Right ventricle myocardium inferior (tissue), 1 donor: ENCODE data around the gene CASP10. TPM values are rescaled to one million over a fixed set of nuclear protein-coding genes. Genes with fewer than 3 reads are reported as not detected.
A peak's percentile ranks its signal among the peaks of the same experiment; 100 is the strongest.

ENCODE experiments used
- ATAC-seq: fragments of 200-7000 bp; cut with Tn5 transposase; one replicate; pipeline ENCODE4 v1.9.1; 2020; ENCODE audit warnings: mild to moderate bottlenecking, moderate library complexity
- DNase-seq: peaks from one replicate; pipeline ENCODE4 v3.0.0; 2021; ENCODE audit errors: missing footprints
- intact Hi-C: fragments of 100-400 bp; cut with DNase I; formaldehyde crosslinking; loops from one replicate; pipeline ENCODE4 v1.11.0; 2022
- total RNA-seq: library from RNA; stranded (reverse); fragmentation: NEBNext Ultra II Directional; extraction: Animal tissue kit (Norgen Biotek cat#: 25700); gene quantifications from one replicate; pipeline ENCODE4 v1.2.1, GENCODE V29; 2021
- donor health status: DM: no; HTN: yes; CAD: no; lungs with severe emphysema.

The CASP10 gene
- total RNA-seq, 1 donor from 2014 or later, result 6.2 TPM

GRCh38 chr2:201219328-201220096, 36.6 kb downstream of the CASP10 start:
- DNase-seq, result no peak
- intact Hi-C loops, result loop anchor here (5.0 kb wide), 1 partner anchor 32 kb away; no protein-coding TSS in a partner anchor
- no peak for ATAC-seq

GRCh38 chr2:201220102-201220570, 37.2 kb downstream of the CASP10 start:
- ATAC-seq (peak; percentile 31), DNase-seq (no peak)
- intact Hi-C loops, result loop anchor here (5.0 kb wide), 1 partner anchor 33 kb away; no protein-coding TSS in a partner anchor

GRCh38 chr2:201223089-201224073, 40.4 kb downstream of the CASP10 start:
- ATAC-seq, result no peak
- intact Hi-C loops, result loop anchor here (5.0 kb wide), 1 partner anchor 36 kb away; no protein-coding TSS in a partner anchor

GRCh38 chr2:201228271-201228911, 45.5 kb downstream of the CASP10 start:
- DNase-seq, result no peak
- ATAC-seq, result no peak
- intact Hi-C loops, result no loop called here

More at GRCh38 chr2:201223089-201224073, 40.4 kb downstream of the CASP10 start:
- no peak for DNase-seq

- intact Hi-C loops, result no loop called here
- ATAC-seq, result no peak
- DNase-seq, result no peak
These were observed 46.0 kb downstream of the CASP10 start for GRCh38 chr2:201228912-201229290.

- DNase-seq, result peak; percentile 90
- peak; percentile 83 for ATAC-seq
- intact Hi-C loops, result loop anchor here (2.0 to 10.0 kb wide), 3 partner anchors 47 to 413 kb away; partner anchors contain the start of genes STRADB, TMEM237 and TRAK2
These were observed 49.0 kb downstream of the CASP10 start for GRCh38 chr2:201231781-201232466.

GRCh38 chr2:201232467-201232815, 49.5 kb downstream of the CASP10 start:
- intact Hi-C loops, result loop anchor here (2.0 to 10.0 kb wide), 3 partner anchors 48 to 412 kb away; partner anchors contain the start of genes STRADB, TMEM237 and TRAK2
- DNase-seq, result no peak
- ATAC-seq, result no peak

DNA sequence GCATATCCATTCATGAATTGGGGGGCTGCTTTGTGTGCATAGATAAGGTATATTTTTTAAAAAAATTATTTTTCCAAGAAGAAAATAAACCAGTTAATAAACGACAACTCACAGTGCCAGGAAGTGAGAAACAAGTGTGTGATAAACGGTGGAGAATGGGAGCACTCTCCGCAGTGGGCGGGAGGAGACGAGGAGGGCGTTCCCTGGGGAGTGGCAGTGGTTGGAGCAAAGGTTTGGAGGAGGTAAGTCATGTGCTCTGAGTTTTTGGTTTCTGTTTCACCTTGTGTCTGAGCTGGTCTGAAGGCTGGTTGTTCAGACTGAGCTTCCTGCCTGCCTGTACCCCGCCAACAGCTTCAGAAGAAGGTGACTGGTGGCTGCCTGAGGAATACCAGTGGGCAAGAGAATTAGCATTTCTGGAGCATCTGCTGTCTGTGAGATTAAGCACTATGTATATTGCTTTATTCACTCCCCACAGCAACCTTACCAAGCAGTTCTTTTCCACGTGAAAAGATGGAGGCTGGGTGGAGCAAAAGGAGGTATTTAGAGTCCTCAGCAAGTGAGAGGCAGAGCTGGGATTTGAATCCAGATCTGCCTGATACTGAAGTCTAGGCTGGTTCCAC, 50.4 kb downstream of the CASP10 start:
- ATAC-seq (peak; percentile 58), DNase-seq (peak; percentile 83)
- intact Hi-C loops, result loop anchor here (2.0 to 10.0 kb wide), 3 partner anchors 49 to 411 kb away; partner anchors contain the start of genes STRADB, TMEM237 and TRAK2

DNA sequence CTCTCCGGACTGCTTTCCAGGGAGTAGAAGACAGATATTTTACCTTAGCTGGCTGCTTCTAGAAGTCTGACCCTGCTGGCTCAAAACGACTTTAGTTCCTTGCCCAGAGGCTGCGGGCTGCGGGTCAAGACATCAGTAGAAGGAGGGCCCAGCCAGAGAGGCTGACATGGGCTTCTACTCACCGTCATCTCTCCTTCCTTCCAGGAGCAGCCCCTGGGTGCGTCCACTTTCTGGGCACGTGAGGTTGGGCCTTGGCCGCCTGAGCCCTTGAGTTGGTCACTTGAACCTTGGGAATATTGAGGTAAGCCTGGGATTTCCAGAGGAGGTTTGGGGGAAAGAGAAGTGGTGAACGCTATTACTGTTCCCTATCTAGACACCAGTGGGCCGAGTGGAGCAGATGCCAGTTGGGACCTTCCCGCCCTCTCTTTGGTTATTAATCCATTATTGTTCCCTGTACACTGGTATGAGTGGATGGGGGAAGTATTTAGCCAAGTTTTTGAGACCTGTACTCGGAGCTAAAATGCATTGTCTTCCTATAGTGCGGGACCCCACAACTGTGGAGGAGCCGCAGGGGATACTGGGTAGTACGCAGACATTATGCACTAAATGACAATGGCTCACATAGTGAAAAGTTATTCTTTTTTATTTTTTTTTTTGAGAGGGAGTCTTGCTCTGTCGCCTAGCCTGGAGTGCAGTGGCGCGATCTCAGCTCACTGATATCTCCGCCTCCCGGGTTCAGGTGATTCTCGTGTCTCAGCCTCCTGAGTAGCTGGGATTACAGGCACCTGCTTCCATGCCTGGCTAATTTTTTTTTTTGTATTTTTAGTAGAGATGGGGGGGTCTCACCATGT, 51.1 kb downstream of the CASP10 start:
- intact Hi-C loops, result loop anchor here (2.0 to 10.0 kb wide), 3 partner anchors 49 to 411 kb away; partner anchors contain the start of genes STRADB, TMEM237 and TRAK2
- no peak for ATAC-seq
- DNase-seq, result no peak

DNA sequence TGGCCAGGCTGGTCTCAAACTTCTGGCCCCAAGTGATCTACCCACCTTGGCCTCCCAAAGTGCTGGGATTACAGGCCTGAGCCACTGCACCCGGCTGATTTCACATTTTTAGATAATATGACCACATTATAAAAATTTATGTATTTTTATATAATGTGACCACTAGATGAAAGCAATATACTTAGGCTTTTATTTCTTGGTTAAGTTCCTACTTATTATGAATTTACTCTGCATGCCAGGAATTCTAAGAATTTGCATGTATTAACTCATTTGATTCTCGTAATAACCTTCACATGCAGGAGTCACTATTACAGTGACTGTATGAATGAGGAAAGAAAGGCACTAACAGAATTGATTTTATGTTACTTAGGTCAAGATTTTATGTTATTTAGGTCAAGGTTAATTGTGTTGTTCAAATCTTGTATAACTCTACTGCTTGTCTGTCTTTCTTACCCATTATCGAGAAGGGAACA, 51.8 kb downstream of the CASP10 start:
- DNase-seq (no peak), ATAC-seq (no peak)
- intact Hi-C loops, result loop anchor here (5.0 to 10.0 kb wide), 3 partner anchors 128 to 410 kb away; partner anchors contain the start of genes STRADB, TMEM237 and TRAK2

DNA sequence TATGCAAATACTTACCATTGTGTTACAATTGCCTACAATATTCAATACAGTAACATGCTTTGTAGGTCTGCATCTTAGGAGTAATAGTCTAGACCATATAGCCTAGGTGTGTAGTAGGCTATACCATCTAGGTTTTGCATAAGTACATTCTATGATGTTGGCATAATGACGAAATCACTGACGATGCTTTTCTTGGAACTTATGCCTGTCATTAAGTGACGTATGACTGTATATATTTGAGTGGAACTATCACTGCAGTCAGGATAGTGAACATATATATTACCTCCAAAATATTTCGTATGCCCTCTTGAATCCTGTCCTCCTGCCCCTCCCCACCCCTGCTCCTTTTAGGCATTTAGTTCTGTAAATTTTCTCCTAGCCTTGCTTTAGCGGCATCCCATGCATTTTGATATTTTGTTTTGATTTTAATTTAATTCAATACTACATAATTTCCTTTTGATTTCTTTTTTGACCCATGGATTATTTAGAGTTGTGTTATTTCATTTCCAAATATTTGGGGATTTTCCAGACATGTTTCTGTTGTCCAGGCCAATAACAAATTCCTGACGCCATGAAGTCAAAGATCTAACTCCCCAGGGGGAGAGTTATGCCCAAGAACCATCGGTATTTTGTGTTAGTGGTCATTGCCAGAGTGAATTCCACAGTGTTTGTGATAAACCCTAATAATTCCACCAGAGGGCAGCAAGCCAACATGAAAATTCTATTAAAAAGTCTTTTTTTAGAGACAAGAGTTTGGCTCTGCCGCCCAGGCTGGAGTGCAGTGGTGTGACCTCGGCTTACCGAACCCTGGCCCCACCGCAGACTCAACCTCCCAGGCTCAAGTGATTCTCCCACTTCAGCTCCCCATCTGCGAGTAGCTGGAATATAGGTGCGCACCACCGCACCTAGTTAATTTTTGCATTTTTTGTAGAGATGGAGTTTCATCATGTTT, 53.2 kb downstream of the CASP10 start:
- DNase-seq (peak; percentile 81), ATAC-seq (peak; percentile 68)
- intact Hi-C loops, result loop anchor here (5.0 to 10.0 kb wide), 3 partner anchors 126 to 409 kb away; partner anchors contain the start of genes STRADB, TMEM237 and TRAK2

DNA sequence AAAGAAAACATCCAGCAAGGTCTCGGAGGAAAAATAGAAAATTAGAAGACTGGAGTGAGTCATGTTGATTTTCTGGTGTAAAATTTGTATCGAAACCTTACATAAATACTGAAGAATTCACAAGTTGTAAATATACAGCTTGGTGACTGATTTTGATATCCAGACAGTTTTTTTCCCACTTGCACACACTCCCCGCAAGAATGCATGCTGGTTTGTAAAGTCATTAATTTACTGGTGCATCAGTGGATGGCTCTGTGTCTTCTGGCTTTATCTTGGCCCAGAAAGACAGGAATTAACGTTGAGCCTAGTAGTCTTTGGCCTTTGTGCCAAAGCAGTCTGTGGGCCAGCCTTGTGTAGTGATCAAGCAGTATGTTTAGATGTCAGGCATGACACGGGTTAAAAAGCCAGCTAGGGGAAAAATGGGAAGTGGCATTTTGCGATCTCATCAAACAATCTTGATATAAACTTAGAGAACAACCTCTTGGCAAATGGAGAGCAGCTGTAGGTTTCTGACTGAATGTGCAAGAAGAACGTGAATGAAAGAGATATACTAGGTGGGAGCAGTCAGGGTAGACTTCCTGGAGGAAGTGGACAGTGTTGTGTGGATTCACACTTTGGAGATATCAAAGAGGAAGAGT, 54.7 kb downstream of the CASP10 start:
- no peak for ATAC-seq
- intact Hi-C loops, result loop anchor here (5.0 to 10.0 kb wide), 3 partner anchors 125 to 407 kb away; partner anchors contain the start of genes STRADB, TMEM237 and TRAK2
- DNase-seq, result no peak

- intact Hi-C loops, result loop anchor here (5.0 to 10.0 kb wide), 3 partner anchors 123 to 405 kb away; partner anchors contain the start of genes STRADB, TMEM237 and TRAK2
- DNase-seq (peak; percentile 90), ATAC-seq (peak; percentile 91)
These were observed 56.4 kb downstream of the CASP10 start for GRCh38 chr2:201239167-201239935.
